ENCODE results near the gene TMEM169. TPM values are rescaled to one million over a fixed set of nuclear protein-coding genes. Genes with fewer than 3 reads are reported as not detected.

Gene TMEM169
- total and polyA plus RNA-seq, 2 of the 13 experiments (the other 11 are each of a cell fraction or from before 2014, with no cell fraction given): 1.5 to 4.5 TPM

DNA sequence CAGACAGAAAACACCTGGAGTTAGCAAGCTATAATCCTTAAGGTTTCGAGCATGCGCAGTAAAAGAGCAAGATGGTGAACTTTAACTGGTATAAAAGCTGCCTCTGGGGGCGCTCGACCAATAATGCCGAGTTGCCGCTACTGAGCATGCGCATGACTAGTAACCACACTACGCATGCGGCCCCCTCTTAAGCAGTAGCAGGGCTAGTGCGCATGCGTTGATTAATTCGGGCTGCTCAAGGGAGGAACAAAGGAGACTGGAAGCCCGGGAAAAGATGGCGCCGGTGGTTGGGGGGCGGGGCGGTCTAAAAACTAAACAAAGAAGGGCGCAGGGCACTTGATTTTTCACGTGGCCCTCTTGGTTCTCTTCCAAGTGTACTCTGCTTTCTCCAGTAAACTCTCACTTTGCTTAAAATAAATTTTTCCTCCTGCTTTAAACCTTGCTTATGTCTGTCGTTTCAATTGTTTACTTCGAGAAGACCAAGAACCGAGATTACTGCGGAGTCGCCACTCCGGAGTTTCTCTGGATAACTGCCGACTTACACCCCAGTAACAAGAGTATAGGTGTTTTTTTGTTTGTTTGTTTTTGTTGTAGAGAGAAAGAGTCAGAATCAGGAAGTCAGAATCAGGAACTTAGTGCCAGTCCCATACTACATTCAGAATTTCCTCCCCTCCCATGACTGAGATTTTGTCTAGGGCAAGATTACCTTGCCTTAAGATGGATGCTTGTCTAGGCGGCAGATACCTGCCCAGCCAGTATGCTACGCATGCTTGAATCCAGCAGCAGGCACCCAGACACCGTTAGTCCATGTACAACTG, 33.2 kb downstream of the TMEM169 start (continued):
- TF ChIP-seq, protein P1, sequence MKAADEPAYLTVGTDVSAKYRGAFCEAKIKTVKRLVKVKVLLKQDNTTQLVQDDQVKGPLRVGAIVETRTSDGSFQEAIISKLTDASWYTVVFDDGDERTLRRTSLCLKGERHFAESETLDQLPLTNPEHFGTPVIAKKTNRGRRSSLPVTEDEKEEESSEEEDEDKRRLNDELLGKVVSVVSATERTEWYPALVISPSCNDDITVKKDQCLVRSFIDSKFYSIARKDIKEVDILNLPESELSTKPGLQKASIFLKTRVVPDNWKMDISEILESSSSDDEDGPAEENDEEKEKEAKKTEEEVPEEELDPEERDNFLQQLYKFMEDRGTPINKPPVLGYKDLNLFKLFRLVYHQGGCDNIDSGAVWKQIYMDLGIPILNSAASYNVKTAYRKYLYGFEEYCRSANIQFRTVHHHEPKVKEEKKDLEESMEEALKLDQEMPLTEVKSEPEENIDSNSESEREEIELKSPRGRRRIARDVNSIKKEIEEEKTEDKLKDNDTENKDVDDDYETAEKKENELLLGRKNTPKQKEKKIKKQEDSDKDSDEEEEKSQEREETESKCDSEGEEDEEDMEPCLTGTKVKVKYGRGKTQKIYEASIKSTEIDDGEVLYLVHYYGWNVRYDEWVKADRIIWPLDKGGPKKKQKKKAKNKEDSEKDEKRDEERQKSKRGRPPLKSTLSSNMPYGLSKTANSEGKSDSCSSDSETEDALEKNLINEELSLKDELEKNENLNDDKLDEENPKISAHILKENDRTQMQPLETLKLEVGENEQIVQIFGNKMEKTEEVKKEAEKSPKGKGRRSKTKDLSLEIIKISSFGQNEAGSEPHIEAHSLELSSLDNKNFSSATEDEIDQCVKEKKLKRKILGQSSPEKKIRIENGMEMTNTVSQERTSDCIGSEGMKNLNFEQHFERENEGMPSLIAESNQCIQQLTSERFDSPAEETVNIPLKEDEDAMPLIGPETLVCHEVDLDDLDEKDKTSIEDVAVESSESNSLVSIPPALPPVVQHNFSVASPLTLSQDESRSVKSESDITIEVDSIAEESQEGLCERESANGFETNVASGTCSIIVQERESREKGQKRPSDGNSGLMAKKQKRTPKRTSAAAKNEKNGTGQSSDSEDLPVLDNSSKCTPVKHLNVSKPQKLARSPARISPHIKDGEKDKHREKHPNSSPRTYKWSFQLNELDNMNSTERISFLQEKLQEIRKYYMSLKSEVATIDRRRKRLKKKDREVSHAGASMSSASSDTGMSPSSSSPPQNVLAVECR (CRISPR knock-in tag; IDR thresholded peaks at IDR 0.05; ENCODE audit: borderline replicate concordance): peak; percentile 66
- TF ChIP-seq HNF4G (IDR thresholded peaks at IDR 0.05; ENCODE audit: borderline replicate concordance, low read depth, low read length): no peak; the same call in 1 of the 2 replicates
- no peak for TF ChIP-seq HNF4G (CRISPR knock-in tag; IDR thresholded peaks at IDR 0.05; ENCODE audit: borderline replicate concordance, low read depth)
- TF ChIP-seq KLF16 (CRISPR knock-in tag; IDR thresholded peaks at IDR 0.05): peak in 1 of 2 experiments; percentile 20; a peak in 1 of 4 replicates
- no peak for TF ChIP-seq ZBTB8A (CRISPR knock-in tag; IDR thresholded peaks at IDR 0.05; ENCODE audit: borderline replicate concordance, low read depth)
- TF ChIP-seq ARID3A (IDR thresholded peaks at IDR 0.05; ENCODE audit: low read depth, low read length): peak; percentile 73; the same call in 1 of the 2 replicates
- peak; percentile 60 for TF ChIP-seq DRAP1 (CRISPR knock-in tag; IDR thresholded peaks at IDR 0.05)
- no peak for TF ChIP-seq SKI (IDR thresholded peaks at IDR 0.05; ENCODE audit: partially characterized antibody)
- 0 out of 2 replicates have a peak, but pooled peaks have one; percentile 61 for TF ChIP-seq ZNF430 (CRISPR knock-in tag; IDR thresholded peaks at IDR 0.05)
- peak; percentile 19 for TF ChIP-seq IKZF5 (CRISPR knock-in tag; IDR thresholded peaks at IDR 0.05)
- TF ChIP-seq ZFP36L2 (CRISPR knock-in tag; IDR thresholded peaks at IDR 0.05): no peak
- peak; percentile 52; the same call in 1 of the 2 replicates for TF ChIP-seq SP5 (CRISPR knock-in tag; IDR thresholded peaks at IDR 0.05; ENCODE audit: borderline replicate concordance, low read depth)
- TF ChIP-seq U2AF1 (optimal IDR thresholded peaks at IDR 0.05; ENCODE audit: low read depth, low read length): no peak
- peak; percentile 36; the same call in 1 of the 2 replicates for TF ChIP-seq NFIC (IDR thresholded peaks at IDR 0.05; ENCODE audit: low read length)
- peak; percentile 72 for TF ChIP-seq SALL1 (CRISPR knock-in tag; IDR thresholded peaks at IDR 0.05)
- TF ChIP-seq ZMYM4 (CRISPR knock-in tag; IDR thresholded peaks at IDR 0.05): peak; percentile 88
- TF ChIP-seq PAWR (CRISPR knock-in tag; IDR thresholded peaks at IDR 0.05; ENCODE audit: borderline replicate concordance): no peak
- peak; percentile 79 for TF ChIP-seq ZNF343 (CRISPR knock-in tag; IDR thresholded peaks at IDR 0.05)
